NCI-H345 treated with DMSO at 0.1 percent for 48 hours (cell line): ENCODE data around the gene SEH1L.
"Not testable (repeated sequence)": the region's sequence is repeated elsewhere in the genome, so short reads cannot be mapped to it uniquely, and the experiment has no call there.

ENCODE experiments used
- DNase-seq: peaks from one replicate; lab custom pipeline; 2025; ENCODE audit not compliant: unreplicated experiment; lab: John Stamatoyannopoulos, UW

The SEH1L gene

DNA sequence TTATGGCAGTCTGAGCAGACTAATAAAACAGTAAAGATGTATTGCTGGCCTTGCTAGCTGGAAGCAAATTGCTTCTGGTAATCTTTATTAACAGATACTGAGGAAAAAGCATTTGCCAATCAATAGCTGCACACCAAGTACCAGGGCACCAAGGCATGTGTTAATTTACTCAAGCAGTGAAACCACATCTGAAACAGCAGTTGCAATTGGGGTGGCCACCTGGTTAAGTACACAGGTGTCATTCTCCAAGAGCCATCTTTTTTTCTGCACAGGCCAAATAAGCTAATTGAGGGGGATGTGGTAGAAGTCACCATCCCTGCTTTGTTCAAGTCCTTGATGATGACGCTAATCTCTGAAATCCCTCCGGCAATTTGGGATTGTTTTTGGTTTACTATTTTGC, 8.6 kb upstream of the SEH1L start:
- no peak for DNase-seq

DNA sequence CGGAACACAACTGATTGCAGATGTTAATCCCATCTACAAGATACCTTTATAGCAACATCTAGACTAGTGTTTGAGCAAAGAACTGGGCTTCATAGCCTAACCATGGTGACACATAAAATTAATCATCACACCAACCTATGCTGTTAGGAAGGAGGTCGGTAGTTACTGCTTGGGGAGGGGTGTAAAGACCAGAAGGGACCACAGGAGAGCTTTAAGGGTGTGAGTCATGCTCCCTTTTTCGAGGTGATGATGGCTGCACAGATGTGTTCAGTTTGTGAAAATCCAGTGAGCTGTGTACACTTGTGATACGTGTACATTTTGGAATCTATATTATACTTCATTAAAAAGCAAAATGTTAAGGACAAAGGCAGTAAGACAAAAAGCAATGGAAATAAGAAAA, 4.6 kb upstream of the SEH1L start:
- no peak for DNase-seq

DNA sequence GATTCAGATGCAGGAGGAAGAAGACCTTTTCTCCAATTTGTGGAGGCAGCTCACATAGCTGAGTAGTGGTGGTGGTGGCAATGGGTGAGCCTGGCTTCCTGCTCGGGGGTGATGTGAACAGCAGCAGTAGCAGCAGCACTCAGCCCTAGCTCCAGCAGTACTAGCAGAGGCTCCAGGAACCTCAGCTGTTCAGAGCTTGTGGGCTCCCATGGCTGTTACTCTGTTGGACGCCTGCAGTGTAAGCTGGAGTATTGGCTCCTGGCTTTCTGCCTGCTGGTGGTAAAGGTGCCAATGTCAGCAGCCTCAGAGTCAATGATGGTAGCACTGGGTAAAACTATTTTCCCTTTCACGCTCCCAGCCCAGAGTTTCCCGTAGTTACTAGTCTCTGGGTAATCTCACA, 3.1 kb upstream of the SEH1L start:
- DNase-seq, result no peak

DNA sequence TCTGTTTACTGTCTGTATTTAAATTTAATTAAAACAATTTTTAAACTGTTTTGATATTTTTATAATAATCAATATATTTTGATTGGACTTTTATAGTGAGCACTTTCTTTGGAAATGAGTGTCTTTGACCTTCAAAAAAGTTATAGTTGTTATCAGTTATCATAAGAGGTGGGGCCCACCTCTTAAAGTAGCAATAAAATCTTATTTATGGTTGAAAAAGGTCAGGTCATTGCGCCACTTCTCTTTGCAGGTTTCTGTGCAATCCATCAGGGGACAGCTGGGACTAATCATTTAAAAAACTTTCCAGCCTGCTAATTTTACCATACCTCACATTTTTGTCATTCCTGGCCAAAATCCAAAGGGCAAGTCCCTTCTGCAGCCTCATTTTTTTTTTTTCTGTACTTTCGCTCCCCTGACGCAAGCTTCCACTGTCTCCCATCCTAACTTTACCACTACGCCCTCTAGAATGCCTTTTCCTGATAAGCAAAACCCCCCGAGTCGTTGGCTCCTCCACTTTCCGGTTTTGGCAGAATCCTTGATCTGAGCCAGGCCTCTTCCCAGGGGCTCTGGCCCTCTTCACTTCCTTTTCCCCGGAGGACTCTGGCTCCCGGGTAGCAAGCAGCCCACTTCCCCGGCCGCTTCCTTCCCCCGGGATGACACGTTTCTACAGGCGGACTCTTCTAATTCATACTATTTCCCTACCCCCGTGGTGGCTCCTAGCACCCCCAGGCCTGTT, 1.1 kb upstream of the SEH1L start:
- peak; percentile 60 for DNase-seq

DNA sequence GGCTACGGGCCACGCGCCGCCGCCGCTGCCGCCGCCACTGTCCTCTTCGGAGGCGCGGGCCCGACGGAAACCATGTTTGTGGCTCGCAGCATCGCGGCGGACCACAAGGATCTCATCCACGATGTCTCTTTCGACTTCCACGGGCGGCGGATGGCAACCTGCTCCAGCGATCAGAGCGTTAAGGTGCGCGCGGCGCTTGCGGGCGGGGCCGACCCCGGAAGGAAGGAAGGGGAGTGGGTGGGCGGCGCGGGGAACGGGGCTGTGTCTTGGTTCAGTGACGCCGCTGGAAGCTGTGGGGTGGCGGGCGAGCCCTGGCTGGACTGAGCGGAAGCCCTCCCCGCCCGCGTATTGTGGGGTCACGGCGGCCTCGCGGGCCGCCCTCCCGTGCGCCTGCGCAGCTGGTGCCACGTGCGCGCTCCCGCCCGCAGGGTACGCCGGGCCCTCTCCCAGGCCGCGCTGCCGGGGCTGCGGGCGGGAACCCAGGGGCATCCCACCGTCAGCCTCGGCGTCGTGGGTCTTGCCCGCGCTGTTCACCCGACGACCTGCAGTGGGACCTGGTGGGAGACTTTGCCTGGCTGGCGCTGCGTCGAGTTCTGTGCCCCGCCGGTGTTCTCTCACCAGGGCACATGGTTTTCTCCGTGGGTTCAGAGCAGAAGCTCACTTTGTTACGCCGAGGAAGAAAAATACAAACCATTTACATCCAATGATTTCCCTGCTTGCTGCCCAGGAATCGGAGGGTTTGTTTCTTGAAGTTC, 416 bp downstream of the SEH1L start:
- peak; percentile 62 for DNase-seq

DNA sequence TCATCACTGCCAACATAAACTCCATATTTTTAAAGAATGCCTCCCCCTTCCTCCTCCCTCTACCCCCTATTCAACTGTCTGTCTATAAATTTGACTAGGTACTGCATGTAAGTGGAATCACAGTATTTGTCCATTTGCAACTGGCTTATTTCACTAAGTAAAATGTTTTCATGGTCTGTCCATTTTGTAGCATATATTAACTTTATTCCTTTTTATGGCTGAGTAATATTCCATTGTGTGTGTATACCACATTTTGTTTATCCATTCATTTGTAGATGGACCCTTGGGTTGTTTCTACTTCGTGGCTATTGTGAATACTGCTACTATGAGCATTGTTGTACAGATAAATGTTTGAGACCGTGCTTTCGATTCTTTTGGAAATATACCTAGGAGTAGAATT, 10.7 kb downstream of the SEH1L start:
- DNase-seq, result no peak

DNA sequence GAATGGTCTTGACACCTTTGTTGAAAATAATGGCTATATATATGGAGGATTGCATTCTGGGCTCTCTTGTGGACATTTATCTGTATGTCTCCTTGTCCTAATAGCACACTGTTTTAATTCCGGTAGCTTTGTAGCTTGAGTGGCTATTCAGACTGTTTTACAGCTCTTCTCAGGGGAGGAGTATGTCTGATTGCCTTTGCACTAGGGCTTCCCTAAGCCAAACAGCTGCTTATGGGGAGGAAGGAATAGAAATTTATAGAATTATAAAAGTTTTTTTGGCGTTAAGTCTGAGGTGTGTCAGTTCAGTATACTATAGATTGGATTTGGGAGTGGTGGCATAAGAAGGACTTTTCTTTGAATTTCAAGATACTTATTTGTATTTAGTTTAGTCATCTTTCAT, 12.6 kb downstream of the SEH1L start:
- DNase-seq, result no peak

DNA sequence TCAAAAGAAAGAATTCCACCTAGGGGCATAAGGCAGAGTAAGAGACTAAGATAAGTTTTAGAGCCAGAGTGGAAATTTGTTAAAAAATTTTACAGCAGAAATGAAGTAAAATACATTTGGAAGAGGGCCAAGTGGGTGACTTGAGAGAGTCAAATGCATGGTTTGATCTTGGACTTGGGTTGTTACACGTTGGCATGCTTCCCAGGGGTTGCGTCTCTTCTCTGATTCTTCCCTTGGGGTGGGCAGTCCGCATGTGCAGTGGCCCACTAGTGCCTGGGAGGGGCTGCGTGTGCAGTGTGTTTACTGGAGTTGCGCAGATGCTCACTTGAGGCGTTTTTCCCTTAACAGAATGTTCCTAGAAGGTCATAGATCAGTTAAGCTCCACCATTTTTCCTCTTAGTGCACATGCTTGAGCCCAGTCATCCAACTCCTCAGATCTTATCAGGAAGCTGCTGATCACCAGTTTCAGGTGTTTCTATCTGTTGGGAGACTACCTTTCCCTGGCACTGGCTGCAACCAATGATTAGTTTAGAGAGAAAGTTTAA, 13.1 kb downstream of the SEH1L start:
- DNase-seq, result no peak

DNA sequence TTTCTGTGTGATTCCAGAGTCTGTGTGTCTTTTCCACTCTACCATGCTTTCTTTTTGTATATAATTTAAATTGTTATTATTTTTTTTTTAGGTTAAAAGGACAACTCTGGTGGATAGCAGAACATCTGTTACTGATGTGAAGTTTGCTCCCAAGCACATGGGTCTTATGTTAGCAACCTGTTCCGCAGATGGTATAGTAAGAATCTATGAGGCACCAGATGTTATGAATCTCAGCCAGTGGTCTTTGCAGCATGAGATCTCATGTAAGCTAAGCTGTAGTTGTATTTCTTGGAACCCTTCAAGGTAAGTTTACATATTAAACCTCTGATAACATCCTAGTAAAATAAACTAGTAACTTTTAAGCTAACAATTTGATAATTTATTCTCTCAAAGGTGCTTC, 15.3 kb downstream of the SEH1L start:
- DNase-seq, result no peak

DNA sequence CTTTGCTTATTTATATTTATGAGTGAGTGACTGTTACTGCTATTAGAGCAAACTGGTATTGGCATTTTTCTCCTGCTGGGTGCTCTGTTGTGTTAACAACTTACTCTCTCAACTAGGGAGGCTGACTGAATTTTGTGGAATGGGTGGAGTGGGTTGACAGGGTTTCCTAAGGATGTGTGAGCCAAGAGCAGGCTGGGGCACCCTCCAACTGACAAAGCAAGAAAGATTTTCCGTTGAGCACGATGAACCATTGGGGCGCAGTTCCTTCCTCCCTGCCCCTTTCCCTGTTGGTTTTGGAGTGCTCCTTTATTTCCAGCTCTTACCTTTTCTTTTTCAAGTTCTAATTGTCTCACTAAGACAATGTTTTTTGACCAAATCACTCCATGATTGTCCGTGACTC, 20.3 kb downstream of the SEH1L start:
- no peak for DNase-seq

DNA sequence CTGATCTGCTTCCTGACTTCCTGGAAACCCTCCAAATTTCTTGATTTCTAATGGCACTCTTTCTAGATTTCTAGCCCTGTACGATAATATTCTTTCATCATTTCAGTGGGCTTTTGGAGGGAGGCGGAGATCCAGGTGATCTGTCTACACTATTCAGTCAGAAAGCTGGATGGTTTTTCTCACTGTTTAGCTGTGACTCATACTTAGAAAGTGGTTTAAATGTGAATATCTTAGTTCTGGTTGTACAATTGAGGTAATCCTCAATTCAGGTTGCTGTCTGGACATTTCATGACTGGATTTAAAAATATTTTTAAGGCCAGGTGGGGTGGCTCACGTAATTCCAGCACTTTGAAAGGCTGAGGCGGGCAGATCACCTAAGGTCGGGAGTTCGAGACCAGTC, 20.8 kb downstream of the SEH1L start:
- DNase-seq, result no peak

DNA sequence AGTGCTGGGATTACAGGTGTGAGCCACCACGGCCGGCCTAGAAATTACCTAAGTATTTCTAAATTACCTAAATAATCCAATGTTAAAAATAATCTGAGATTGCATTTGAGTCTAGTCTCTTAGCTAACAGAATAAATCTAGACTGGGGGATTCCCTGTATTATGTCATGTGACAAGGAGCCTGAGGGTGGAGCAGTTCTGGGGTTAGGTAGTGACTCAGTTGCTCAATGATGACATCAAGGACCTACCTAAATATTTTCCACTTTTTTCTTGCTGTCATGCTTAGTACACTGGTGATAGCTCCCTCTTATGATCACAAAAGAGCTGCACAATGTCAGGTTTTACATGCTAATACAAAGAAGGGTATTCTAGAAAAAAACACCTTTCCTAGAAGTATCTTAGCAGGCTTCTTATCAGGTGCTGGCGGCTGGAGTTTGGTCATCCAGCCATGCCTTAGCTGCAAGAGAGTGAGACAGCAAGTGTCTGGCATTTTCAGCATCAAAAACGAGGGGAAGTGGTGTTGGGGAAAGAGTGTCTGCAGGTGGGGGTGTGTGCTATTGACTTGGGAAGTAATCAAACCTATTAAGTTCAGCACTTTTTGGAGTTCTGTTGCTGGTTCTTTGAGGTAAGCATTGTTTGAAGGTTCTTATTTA, 25.9 kb downstream of the SEH1L start:
- DNase-seq, result no peak

DNA sequence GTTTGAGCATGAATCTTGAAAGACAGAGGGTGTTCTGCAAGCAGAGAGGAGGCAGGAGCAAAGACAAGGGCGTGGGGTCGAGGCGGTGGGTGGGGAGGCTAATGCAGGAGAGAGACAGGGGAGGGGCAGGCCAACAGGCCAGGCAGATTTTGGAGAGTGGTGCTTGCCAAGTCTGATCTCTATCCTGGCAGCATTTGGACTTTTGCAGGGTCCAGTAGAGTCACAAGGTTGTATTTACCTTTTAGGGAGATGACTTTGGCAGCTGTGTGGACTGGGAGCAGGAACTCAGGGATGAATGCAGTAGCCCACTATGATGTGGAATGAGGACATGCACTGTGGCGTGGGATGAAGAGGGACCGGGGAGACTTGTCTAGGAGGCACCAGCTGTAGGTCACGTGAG, 27.7 kb downstream of the SEH1L start:
- no peak for DNase-seq

DNA sequence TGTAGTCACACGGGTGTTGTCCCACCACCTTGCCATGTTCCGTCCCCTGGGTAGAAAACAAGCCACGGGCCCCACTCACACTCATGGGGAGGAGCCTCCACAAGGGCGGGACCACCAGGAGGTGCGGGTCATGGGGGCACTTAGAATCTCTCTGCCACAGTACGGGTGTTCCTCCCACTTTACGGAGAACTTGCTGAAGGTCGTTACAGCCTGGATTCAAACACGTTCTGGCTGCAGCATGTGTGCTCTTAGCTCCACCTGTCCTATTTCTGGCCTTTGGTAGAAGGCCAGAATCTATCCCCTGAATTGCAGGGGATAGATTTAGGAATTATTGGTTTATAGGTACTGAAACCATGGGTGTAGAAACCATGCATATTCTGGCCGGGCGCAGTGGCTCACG, 28.5 kb downstream of the SEH1L start:
- no peak for DNase-seq

DNA sequence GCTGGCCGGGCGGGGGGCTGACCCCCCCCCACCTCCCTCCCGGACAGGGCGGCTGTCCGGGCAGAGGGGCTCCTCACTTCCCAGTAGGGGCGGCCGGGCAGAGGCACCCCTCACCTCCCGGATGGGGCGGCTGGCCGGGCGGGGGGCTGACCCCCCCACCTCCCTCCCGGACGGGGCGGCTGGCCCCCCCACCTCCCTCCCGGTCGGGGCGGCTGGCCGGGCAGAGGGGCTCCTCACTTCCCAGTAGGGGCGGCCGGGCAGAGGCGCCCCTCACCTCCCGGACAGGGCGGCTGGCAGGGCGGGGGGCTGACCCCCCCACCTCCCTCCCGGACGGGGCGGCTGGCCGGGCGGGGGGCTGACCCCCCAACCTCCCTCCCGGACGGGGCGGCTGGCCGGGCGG, 32.3 kb downstream of the SEH1L start:
- not testable (repeated sequence) for DNase-seq

DNA sequence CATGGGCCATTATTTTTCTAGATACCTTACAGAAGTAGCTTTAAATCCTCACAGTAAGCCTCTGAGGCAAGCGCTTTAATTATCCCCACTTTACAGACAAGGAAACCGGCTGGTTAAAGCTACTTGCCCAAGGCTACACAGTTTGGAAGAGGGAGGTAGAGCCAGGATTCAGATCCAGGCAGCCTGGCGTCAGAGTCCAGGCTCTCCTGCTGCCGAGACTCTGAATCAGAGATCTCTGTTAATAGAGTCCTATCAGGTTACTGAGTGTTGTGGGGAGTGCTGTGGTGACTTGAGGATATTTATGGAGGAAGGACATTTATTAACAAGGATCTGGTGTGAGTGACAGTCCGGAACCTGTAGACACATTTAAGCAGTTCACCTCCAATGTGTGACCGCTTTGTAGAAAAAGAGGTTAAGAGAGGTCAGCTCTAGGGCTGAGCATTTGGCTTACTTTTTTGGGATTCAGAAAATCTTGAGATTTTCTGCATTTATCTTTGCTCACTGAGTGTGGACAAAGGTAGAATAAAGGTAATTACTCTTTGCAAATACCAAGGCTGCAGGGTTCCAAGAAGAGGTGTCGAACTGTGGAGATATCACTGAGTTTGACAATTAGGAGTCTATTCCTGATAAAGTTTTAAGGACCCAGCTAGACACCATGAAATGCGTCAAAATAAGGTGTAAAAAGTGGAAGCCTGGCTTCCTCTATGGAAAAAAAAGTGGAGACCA, 41.7 kb downstream of the SEH1L start:
- DNase-seq, result no peak

DNA sequence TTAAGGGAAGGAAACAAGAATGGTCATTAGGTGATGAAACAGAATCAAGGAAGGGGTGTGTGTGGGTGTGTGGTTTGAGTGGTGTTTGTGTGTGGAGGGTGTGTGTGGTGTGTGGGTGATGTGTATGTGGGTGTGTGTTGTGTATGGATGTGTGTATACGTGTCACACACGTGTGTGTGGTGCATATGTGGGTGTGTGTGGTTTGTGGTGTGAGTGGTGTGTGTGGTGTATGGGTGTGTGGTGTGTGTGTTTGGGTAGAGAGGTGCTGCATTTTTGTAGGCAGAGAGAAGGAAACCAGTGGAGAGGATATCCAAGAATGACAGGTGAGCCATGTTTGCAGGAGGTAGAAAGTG, 42.3 kb downstream of the SEH1L start:
- no peak for DNase-seq

DNA sequence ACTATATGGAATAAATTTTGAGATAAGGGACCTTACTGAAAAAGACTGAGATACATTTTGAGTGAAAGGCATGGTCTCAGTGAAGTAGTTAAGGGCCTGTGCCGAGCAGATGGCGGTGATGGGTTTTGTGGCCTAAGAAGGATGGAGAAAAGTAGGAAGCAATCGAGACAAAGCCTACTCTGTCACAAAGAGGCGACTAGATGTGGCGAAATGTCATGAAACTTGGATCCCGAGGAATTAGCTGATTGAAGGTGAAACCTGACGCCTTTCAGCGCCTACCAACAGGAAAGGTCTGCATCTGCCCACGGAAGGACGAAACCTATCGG, 42.8 kb downstream of the SEH1L start:
- peak; percentile 30 for DNase-seq

DNA sequence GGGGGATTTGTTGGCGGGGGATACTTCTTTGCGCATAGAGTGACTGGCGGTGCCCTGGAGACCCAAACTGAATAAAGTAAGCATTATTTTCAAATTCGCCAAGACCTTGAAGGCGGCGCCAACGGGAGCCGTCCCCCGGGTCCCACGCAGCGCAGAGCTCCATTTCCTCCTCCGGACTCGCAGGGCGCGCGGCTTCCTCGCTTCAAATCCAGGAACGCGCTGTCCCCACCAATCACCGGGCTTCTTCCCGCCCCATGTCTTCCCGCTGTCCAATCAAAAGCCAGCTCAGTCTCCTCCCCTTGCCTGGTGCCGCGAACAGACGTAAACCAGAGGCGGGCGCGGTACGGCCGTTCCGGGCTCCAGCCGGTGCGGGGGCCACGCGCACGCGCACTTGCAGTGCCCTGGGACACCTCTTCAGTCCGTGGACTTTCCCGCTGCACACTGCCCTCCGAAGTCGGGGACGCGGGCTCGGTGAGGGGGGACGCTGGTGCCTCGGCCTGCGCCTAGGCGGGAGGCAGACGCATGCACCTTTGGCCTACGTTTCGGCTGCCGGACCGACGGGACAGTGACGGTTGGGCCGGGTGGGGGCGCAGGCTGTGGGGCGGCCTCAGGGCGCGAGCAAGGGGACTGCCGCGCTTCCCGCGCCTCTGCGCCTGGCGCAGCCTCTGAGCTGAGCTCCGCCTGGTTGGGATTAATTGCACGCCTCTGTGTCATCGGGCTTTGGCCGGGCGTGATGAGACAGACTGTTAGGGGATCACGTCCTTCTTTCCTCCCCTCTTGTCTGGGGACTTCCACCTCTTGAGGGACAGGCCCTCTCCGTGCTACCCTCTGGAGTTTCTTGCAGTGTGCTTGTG, 43.4 kb downstream of the SEH1L start, which contains the start of gene CEP192:
TSS of gene CEP192 (plus strand) at position 396 of the 854 bp plus-strand sequence. CDS start 8,063 bp downstream, outside the sequence.
- peak; percentile 95 for DNase-seq

DNA sequence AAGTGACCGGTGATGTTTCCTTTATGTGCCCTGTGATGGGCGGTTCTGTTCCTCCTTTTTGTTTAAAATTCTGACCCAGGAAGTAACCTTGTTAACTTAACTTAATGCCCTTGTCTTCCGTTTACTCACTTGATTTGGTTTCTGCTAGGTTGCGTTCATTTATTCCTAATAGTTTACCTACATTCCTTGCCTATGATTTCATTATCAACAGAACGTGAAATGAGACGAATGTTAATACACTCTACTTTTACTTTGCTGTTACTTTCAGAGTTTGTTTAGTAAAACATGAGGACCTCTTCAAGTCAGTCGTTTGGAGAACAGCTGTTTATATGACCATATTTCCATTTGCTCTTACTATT, 44.0 kb downstream of the SEH1L start:
- DNase-seq, result no peak

DNA sequence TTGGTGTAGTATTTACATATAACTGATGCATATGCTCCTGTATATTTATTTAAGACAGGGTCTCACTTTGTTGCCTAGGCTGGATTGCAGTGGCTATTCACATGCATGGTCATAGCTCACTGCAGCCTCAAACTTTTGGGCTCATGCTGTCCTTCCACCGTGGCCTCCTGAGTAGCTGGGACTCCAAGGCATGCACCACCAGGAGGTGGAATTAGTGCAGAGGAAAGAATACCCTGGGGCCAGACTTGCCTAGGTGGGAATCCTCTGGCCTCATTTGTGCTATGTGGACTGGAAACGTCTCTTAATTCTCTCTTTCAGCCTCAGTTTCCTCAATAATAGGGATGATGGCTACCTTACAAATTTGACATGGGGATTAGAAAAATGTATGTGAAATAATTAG, 45.6 kb downstream of the SEH1L start:
- no peak for DNase-seq
